HUES64 (cell line): ENCODE measurements around the gene RABGAP1L.
"Not testable (repeated sequence)": the region's sequence is repeated elsewhere in the genome, so short reads cannot be mapped to it uniquely, and the experiment has no call there.

ENCODE experiments used
- H3K27ac ChIP-seq: 2 replicates; pipeline ENCODE4 v1.7.0; 2013; ENCODE audit warnings: low read depth, low read length, inconsistent platforms
- H3K27me3 ChIP-seq: 2 replicates; pipeline ENCODE4 v1.6.1; 2013; ENCODE audit warnings: mild to moderate bottlenecking, low read length; ENCODE audit not compliant: insufficient read depth
- H3K36me3 ChIP-seq: 2 replicates; pipeline ENCODE4 v1.6.1; 2013; ENCODE audit warnings: mild to moderate bottlenecking, low read length; ENCODE audit not compliant: insufficient read depth
- H3K4me1 ChIP-seq: 2 replicates; pipeline ENCODE4 v1.6.1; 2013; ENCODE audit warnings: mild to moderate bottlenecking, low read length, moderate library complexity; ENCODE audit not compliant: insufficient read depth
- H3K4me3 ChIP-seq: 2 replicates; pipeline ENCODE4 v1.5.1; 2013; ENCODE audit warnings: mild to moderate bottlenecking, low read length, moderate library complexity
- H3K9ac ChIP-seq: 2 replicates; pipeline ENCODE4 v1.6.1; 2013; ENCODE audit warnings: mild to moderate bottlenecking, low read depth, low read length
- H3K9me3 ChIP-seq: 2 replicates; pipeline ENCODE4 v1.6.1; 2013; ENCODE audit warnings: low read depth, low read length; ENCODE audit not compliant: insufficient read depth
- WGBS: fragments of 150-250, 120-280 bp; methylation state at CpG from one replicate; pipeline ENCODE4 v1.1.7; 2013; ENCODE audit warnings: missing lambda C conversion rate; 5-methylcytosine and 5-hydroxymethylcytosine counted together

The RABGAP1L gene

DNA sequence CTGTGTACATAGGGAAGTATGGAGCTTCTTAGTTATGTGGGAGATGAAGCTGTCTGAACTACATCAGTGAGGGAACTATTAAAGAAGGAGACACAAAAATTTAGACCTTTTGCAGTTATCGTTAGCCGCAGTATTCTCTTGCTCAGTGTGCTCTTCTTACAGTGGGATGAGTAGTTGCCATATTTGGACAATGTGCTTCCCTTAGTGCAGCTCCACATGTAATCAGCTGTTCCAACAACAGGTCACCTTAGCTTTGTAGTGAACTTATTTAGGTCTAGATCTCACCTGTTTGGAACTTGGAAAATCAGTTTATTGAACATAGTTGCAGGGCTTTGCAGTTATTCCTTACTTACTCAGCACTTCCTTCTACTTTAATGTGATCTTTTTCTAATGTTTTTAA, 306.5 kb downstream of the RABGAP1L start:
- Histone ChIP-seq H3K27ac (no peak overlapping the region), H3K9ac (no peak overlapping the region), H3K4me3 (no peak overlapping the region), H3K4me1 (no peaks in the 10 kb centered on the region), H3K36me3 (no peaks in the 10 kb centered on the region), H3K27me3 (no peaks in the 10 kb centered on the region), H3K9me3 (no peaks in the 10 kb centered on the region)
- 93% methylated on average over 2 of the region's 2 CpGs for WGBS

DNA sequence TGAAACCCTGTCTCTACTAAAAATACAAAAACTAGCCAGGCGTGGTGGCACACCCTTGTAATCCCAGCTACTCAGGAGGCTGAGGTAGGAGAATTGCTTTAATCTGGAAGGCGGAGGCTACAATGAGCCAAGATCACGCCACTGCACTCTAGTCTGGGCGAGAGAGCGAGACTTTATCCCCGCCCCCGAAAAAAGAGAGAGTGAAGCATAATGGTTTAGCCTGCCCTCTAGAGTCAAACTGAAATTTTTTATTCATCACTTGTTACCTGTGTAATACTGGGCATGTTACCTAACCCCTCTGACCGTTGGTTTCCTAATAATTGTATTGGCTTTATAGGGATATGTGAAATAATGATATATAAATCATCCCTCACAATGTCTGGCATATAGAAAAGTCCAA, 307.3 kb downstream of the RABGAP1L start:
- Histone ChIP-seq H3K36me3 (no peaks in the 10 kb centered on the region), H3K9ac (no peak overlapping the region), H3K4me3 (no peak overlapping the region), H3K27ac (no peak overlapping the region), H3K9me3 (no peaks in the 10 kb centered on the region), H3K4me1 (no peaks in the 10 kb centered on the region), H3K27me3 (no peaks in the 10 kb centered on the region)
- 87% methylated on average over 7 of the region's 8 CpGs for WGBS

DNA sequence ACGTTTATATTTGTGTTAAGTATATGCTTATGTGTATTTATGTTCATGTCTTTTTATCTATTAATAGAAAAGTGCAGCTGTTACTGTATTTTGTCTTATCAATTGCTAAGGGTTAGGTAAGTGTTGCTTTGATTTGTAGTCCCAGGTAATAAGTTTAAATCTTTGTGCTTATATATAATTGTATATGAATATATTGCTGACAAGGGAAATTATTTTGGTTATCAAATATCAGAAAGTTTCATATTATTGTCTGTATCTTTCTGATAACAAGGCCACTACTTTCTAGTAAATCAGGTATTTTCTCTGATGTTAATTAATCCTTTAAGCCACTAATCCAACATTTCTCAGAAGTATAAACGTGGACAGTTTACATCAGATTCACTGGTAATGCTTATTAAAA, 309.7 kb downstream of the RABGAP1L start:
- no peak overlapping the region for H3K9ac ChIP-seq
- no peak overlapping the region for H3K27ac ChIP-seq
- WGBS = 87% methylated on average over 2 of the region's 2 CpGs
- no peaks in the 10 kb centered on the region for H3K9me3 ChIP-seq
- no peak overlapping the region for H3K4me3 ChIP-seq
- H3K4me1 ChIP-seq = no peaks in the 10 kb centered on the region
- no peaks in the 10 kb centered on the region for H3K36me3 ChIP-seq
- no peaks in the 10 kb centered on the region for H3K27me3 ChIP-seq

DNA sequence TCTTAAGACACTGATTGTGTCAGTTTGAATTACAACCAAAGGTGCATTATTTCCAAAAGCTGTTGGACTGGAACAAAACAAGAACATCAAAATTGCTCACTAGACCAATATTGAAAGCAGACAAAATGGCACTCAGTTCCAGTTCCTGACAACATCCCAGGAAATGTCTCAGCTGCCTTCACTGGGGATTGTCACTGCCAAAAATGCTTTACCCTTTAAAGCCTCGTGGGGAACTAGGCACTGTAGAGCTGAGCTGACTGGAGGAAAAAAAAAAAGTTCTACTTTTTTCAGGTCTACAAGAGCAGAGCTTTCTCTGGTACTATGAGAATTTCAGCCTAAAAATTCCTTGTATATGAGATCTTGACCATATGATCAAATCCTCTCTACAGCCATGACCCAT, 310.4 kb downstream of the RABGAP1L start:
- Histone ChIP-seq H3K9me3 (no peaks in the 10 kb centered on the region), H3K27ac (no peak overlapping the region)
- 71% methylated on average over 1 of the region's 1 CpG for WGBS

GRCh38 chr1:174479281-174479680, 320.0 kb downstream of the RABGAP1L start:
- no peak overlapping the region for H3K27ac ChIP-seq
- no peaks in the 10 kb centered on the region for H3K9me3 ChIP-seq
- no peaks in the 10 kb centered on the region for H3K4me1 ChIP-seq
- no peaks in the 10 kb centered on the region for H3K36me3 ChIP-seq
- H3K27me3 ChIP-seq = no peaks in the 10 kb centered on the region
- H3K9ac ChIP-seq = no peak overlapping the region
- 92% methylated on average over 1 of the region's 1 CpG for WGBS
- H3K4me3 ChIP-seq = no peak overlapping the region

More for the DNA sequence above, 310.4 kb downstream of the RABGAP1L start:
- no peaks in the 10 kb centered on the region for H3K27me3 ChIP-seq
- H3K9ac ChIP-seq = no peak overlapping the region
- no peaks in the 10 kb centered on the region for H3K36me3 ChIP-seq
- no peaks in the 10 kb centered on the region for H3K4me1 ChIP-seq
- no peak overlapping the region for H3K4me3 ChIP-seq

GRCh38 chr1:174480324-174480723, 321.0 kb downstream of the RABGAP1L start:
- no peak overlapping the region for H3K27ac ChIP-seq
- 100% methylated on average over 1 of the region's 1 CpG for WGBS

DNA sequence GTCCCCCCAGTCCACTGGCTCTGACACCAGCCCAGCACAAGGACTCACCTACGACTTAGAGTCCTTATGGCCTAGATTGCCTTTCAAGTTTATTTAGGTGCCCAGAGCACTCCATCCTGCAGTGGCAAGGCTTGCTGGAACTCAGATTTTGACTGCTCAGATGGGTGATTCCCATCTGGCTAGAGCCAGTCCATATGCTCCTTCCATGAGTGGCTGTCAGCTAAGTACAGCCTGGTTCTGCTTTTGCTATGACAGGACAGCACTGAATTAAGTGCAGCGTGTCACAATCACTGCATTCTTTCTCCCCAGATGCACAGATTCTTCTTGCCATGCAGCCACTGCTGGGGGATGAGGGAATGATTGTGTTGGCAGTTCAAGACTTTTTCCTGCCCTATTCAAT, 332.3 kb downstream of the RABGAP1L start:
- no peaks in the 10 kb centered on the region for H3K4me1 ChIP-seq
- no peak overlapping the region for H3K4me3 ChIP-seq
- WGBS = 94% methylated on average over 2 of the region's 2 CpGs
- no peak overlapping the region for H3K9ac ChIP-seq
- no peak overlapping the region for H3K27ac ChIP-seq
- H3K27me3 ChIP-seq = no peaks in the 10 kb centered on the region
- no peaks in the 10 kb centered on the region for H3K36me3 ChIP-seq
- no peaks in the 10 kb centered on the region for H3K9me3 ChIP-seq

More at GRCh38 chr1:174480324-174480723, 321.0 kb downstream of the RABGAP1L start:
- Histone ChIP-seq H3K27me3 (no peaks in the 10 kb centered on the region), H3K4me1 (no peaks in the 10 kb centered on the region), H3K36me3 (no peaks in the 10 kb centered on the region), H3K9ac (no peak overlapping the region), H3K9me3 (no peaks in the 10 kb centered on the region), H3K4me3 (no peak overlapping the region)

DNA sequence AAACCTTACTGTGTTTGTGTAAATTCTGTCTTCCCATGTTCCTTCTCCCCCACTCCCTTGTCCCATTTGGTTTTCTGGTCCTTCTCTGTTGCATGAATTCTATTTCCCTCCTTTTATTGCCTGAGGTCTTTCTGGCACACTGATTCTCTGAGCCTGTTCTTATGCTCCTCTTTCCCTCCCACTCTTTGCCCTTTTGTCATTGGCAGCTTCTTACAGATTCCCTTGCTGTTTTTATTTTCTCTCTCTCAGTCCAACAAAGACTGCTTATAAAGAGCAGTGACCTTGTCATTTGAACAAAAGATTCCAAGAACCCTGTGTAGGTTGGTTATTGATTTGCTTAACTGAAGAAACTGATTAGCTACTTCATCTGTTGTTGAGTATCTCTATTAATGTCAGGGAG, 338.2 kb downstream of the RABGAP1L start:
- no peak overlapping the region for H3K27ac ChIP-seq
- H3K36me3 ChIP-seq = no peaks in the 10 kb centered on the region
- peaks cover 4% of the 10 kb centered on the region; the same call in 1 of the 2 replicates for H3K4me1 ChIP-seq
- no peaks in the 10 kb centered on the region for H3K27me3 ChIP-seq
- H3K9me3 ChIP-seq = no peaks in the 10 kb centered on the region
- H3K4me3 ChIP-seq = no peak overlapping the region
- no peak overlapping the region for H3K9ac ChIP-seq

DNA sequence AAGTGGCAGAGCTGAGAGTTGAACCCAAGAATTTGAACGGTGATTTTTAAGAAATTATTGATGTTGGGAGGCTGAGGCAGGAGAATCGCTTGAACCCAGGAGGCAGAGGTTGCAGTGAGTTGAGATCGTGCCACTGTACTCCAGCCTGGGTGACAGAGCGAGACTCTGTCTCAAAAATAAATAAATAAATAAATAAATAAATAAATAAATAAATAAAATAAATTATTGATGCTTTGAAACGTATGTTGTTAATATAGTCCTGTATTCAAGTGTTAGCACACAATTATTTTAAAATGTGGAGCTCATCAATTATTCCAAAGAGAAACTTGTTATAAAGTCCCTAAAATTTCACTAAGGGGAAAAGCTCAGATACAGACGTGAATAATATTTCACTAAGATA, 357.4 kb downstream of the RABGAP1L start:
- H3K4me3 ChIP-seq, H3K36me3 ChIP-seq, H3K9ac ChIP-seq, H3K27me3 ChIP-seq, H3K27ac ChIP-seq, H3K9me3 ChIP-seq, H3K4me1 ChIP-seq: not testable (repeated sequence)
- WGBS = 100% methylated on average over 2 of the region's 6 CpGs

DNA sequence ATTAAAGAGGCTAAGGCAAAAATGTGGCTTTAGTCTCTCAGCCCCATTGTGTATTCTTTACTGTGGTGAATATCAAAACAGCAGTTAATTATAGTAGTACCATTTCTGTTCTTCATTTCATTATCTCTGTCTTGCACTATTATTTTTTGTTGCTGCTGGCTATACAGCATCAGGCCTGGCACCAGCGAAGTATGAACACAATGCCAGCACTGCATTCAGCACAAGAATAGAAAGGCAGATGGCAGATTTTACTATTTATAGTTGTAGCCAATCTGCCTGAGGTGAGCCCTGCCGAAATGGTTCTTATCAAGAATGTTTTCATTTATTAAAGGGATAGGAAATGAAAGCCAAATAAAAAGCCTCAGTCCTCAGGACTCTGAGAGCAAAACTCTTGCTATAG, 360.5 kb downstream of the RABGAP1L start:
- no peaks in the 10 kb centered on the region for H3K9me3 ChIP-seq
- H3K36me3 ChIP-seq = no peaks in the 10 kb centered on the region
- H3K4me1 ChIP-seq = no peaks in the 10 kb centered on the region
- no peaks in the 10 kb centered on the region for H3K27me3 ChIP-seq
- H3K4me3 ChIP-seq = no peak overlapping the region
- whole genome bisulfite sequencing = 95% methylated on average over 2 of the region's 2 CpGs
- H3K9ac ChIP-seq = no peak overlapping the region
- H3K27ac ChIP-seq = no peak overlapping the region

GRCh38 chr1:174531751-174532150, 372.4 kb downstream of the RABGAP1L start:
- no peaks in the 10 kb centered on the region for H3K4me1 ChIP-seq
- H3K27me3 ChIP-seq = no peaks in the 10 kb centered on the region
- no peak overlapping the region for H3K9ac ChIP-seq
- no peak overlapping the region for H3K27ac ChIP-seq
- no peaks in the 10 kb centered on the region for H3K36me3 ChIP-seq
- no peak overlapping the region for H3K4me3 ChIP-seq
- WGBS = 94% methylated on average over 1 of the region's 1 CpG
- H3K9me3 ChIP-seq = no peaks in the 10 kb centered on the region

GRCh38 chr1:174534789-174535188, 375.5 kb downstream of the RABGAP1L start:
- no peaks in the 10 kb centered on the region for H3K9me3 ChIP-seq
- no peak overlapping the region for H3K27ac ChIP-seq
- H3K36me3 ChIP-seq = no peaks in the 10 kb centered on the region
- no peak overlapping the region for H3K9ac ChIP-seq
- no peaks in the 10 kb centered on the region for H3K4me1 ChIP-seq
- no peak overlapping the region for H3K4me3 ChIP-seq
- H3K27me3 ChIP-seq = no peaks in the 10 kb centered on the region
